Urinary bladder (tissue), 4 donors: ENCODE data around the gene KAT14. TPM values are rescaled to one million over a fixed set of nuclear protein-coding genes. Genes with fewer than 3 reads are reported as not detected.

ENCODE experiments used
- DNase-seq: peaks from one replicate; pipeline ENCODE4 v3.0.0-alpha.2; 2015; ENCODE audit errors: extremely low spot score
- H3K27ac ChIP-seq: one replicate; pipeline ENCODE4 v1.5.1; 2013; ENCODE audit warnings: low read depth, mild to moderate bottlenecking, moderate library complexity
- H3K36me3 ChIP-seq: one replicate; pipeline ENCODE4 v1.6.1; 2013; ENCODE audit warnings: mild to moderate bottlenecking, moderate library complexity; ENCODE audit not compliant: insufficient read depth
- H3K4me1 ChIP-seq: one replicate; pipeline ENCODE4 v1.6.1; 2013; ENCODE audit warnings: mild to moderate bottlenecking, moderate library complexity; ENCODE audit not compliant: insufficient read depth
- H3K4me3 ChIP-seq: one replicate; pipeline ENCODE4 v1.5.1; 2013; ENCODE audit warnings: low read depth, low read length
- WGBS: extraction: QIAGEN DNeasy Blood & Tissue Kit; methylation state at CpG from one replicate; pipeline ENCODE4 v1.1.7; 2013; 5-methylcytosine and 5-hydroxymethylcytosine counted together
- polyA plus RNA-seq: library from polyadenylated mRNA; stranded (reverse); fragments of 200-250 nt; gene quantifications from one replicate; pipeline ENCODE4 v1.2.3, GENCODE V29; 2013
- total RNA-seq: library from RNA; depleted of rRNA; stranded (reverse); fragments of >200 nt; gene quantifications from one replicate; pipeline ENCODE4 v1.2.3, GENCODE V29; 2014
- donor health status: healthy with polysubstance abuse.
- donor health status: healthy.

Gene KAT14
- total and polyA plus RNA-seq, 2 donors: 12.0 to 13.0 TPM

GRCh38 chr20:18132663-18133062 is 5.0 kb upstream of the KAT14 start:
- Histone ChIP-seq H3K36me3 (no peaks in the 10 kb centered on the region), H3K27ac (no peak overlapping the region), H3K4me3 (no peak overlapping the region), H3K4me1 (no peaks in the 10 kb centered on the region)
- 94% methylated on average over 1 of the region's 1 CpG for WGBS
- DNase-seq: no peak

DNA sequence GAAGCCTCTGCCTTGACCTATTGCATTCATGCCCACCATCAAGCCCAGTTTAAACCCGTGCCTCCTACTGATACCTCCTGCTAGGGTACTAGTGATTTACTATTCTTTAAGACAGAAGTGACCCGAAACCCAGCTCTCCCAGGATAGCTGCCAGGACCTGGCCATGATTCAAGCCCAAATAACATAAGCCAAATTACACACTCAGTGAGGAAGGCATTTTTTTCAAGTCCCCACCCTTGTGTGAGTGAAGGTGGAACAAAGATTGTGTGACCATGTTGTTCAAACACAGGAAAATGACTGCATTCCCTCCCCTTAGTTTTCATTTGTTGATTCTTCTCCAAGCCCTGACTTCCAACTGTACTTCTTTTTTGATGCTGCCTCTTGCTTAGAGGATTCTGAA is 3.7 kb upstream of the KAT14 start:
- peaks cover 3% of the 10 kb centered on the region for H3K4me1 ChIP-seq
- H3K27ac ChIP-seq: no peak overlapping the region
- no peak overlapping the region for H3K4me3 ChIP-seq
- no peak for DNase-seq
- WGBS: 39% methylated on average over 2 of the region's 2 CpGs
- no peaks in the 10 kb centered on the region for H3K36me3 ChIP-seq

GRCh38 chr20:18138266-18138582 is 561 bp downstream of the KAT14 start:
- peaks cover 7% of the 10 kb centered on the region for H3K4me1 ChIP-seq
- WGBS: under 1% methylated on average over 15 of the region's 15 CpGs

GRCh38 chr20:18138639-18139583 is 1.2 kb downstream of the KAT14 start:
- Histone ChIP-seq H3K4me1 (peaks cover 7% of the 10 kb centered on the region), H3K36me3 (no peaks in the 10 kb centered on the region), H3K4me3 (peak overlapping the region; percentile 92), H3K27ac (no peak overlapping the region)
- DNase-seq: no peak
- 27% methylated on average over 7 of the region's 7 CpGs for WGBS

More at GRCh38 chr20:18138266-18138582, 561 bp downstream of the KAT14 start:
- peak overlapping the region; percentile 92 for H3K4me3 ChIP-seq
- no peaks in the 10 kb centered on the region for H3K36me3 ChIP-seq
- DNase-seq: no peak
- peak overlapping the region; percentile 82 for H3K27ac ChIP-seq

GRCh38 chr20:18139832-18140231 is 2.2 kb downstream of the KAT14 start:
- no peak overlapping the region for H3K4me3 ChIP-seq
- no peaks in the 10 kb centered on the region for H3K36me3 ChIP-seq
- DNase-seq: no peak
- no peak overlapping the region for H3K27ac ChIP-seq
- 84% methylated on average over 2 of the region's 2 CpGs for WGBS
- peaks cover 7% of the 10 kb centered on the region for H3K4me1 ChIP-seq

- WGBS: 100% methylated on average over 1 of the region's 1 CpG
- no peaks in the 10 kb centered on the region for H3K4me1 ChIP-seq
- H3K27ac ChIP-seq: no peak overlapping the region
- DNase-seq: no peak
- H3K4me3 ChIP-seq: no peak overlapping the region
- H3K36me3 ChIP-seq: no peaks in the 10 kb centered on the region
These were observed 7.0 kb downstream of the KAT14 start for GRCh38 chr20:18144541-18145099.

DNA sequence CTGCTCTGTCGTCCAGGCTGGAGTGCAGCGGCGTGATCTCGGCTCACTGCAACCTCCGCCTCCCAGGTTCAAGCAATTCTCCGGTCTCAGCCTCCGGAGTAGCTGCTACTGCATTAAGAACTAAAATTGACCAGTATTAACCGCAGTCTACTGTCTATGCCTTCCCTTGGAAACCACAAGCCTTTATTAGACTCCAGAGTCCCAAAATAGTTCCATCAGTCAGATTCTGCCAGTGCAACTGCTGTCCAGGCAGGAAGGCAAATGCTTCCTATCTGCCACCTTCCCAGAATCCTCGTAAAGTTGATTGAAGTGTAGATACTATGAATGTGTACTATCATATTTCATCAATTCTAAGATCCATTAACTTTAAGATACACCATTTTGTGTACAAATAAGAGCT is 16.7 kb downstream of the KAT14 start:
- Histone ChIP-seq H3K4me3 (no peak overlapping the region), H3K4me1 (no peaks in the 10 kb centered on the region), H3K27ac (no peak overlapping the region), H3K36me3 (peaks cover 2% of the 10 kb centered on the region)
- no peak for DNase-seq
- WGBS: 94% methylated on average over 9 of the region's 9 CpGs

- DNase-seq: no peak
- H3K36me3 ChIP-seq: peaks cover 2% of the 10 kb centered on the region
- no peaks in the 10 kb centered on the region for H3K4me1 ChIP-seq
- no peak overlapping the region for H3K4me3 ChIP-seq
- 98% methylated on average over 4 of the region's 4 CpGs for WGBS
- H3K27ac ChIP-seq: no peak overlapping the region
These were observed 18.4 kb downstream of the KAT14 start for GRCh38 chr20:18156045-18156444.

GRCh38 chr20:18164356-18164755 is 26.7 kb downstream of the KAT14 start:
- Histone ChIP-seq H3K36me3 (peaks cover 2% of the 10 kb centered on the region), H3K27ac (no peak overlapping the region), H3K4me3 (no peak overlapping the region), H3K4me1 (no peaks in the 10 kb centered on the region)
- WGBS: 91% methylated on average over 2 of the region's 2 CpGs
- DNase-seq: no peak

GRCh38 chr20:18165553-18165952 is 27.9 kb downstream of the KAT14 start:
- Histone ChIP-seq H3K4me3 (no peak overlapping the region), H3K36me3 (peaks cover 2% of the 10 kb centered on the region), H3K27ac (no peak overlapping the region), H3K4me1 (no peaks in the 10 kb centered on the region)
- DNase-seq: no peak
- WGBS: 71% methylated on average over 3 of the region's 3 CpGs

DNA sequence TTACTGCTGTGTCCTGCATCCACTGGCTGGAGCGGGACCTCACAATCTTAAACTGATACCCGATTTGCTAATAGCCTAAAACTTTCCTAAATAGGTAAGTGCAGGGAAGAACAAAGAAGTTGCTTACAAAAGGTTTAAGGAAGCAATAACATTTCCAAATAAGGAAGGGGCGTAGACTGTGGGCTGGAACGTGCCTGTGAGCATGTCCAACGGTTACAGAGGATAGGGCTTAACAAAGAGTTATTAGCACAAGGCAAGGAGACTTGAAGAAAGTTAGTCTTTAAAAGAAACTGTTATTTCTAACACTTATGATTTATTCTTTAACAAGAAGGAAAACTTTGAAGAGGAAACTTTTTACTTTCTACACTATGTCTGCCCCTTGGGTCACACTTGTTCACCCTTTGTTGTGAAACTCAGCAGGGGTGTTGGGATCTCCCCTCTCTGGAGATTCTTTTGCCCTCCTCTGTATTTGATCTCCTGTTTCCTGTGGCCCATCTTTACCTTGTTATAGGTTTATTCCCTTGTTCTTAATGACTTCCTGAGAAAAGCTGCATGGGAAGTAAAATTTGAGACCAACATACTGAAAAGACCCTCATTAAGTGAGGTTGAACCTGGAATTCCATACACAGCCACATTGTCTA is 28.7 kb downstream of the KAT14 start:
- H3K4me1 ChIP-seq: no peaks in the 10 kb centered on the region
- 45% methylated on average over 5 of the region's 5 CpGs for WGBS
- H3K27ac ChIP-seq: no peak overlapping the region
- no peak overlapping the region for H3K4me3 ChIP-seq
- DNase-seq: peak; percentile 10
- H3K36me3 ChIP-seq: peaks cover 2% of the 10 kb centered on the region

DNA sequence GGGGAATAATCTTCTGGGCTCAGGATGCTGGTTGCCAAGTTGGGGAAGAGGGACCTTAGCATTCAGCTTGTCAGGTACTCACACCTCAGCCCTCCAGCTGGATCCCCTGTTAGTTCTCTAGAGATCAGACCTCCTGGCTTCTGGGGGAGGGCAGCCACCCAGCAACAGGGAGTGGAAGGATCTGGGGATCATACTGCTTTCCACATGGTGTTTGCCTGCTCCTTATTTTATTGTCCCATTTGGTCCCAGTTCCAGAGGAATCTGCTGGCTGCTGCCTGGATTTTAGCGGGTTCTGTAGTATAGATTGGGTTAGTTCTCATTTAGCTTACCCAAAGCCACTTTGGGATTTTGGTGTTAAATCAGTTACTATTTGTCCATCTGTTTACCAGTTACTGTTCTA is 29.3 kb downstream of the KAT14 start:
- Histone ChIP-seq H3K36me3 (peaks cover 2% of the 10 kb centered on the region), H3K4me3 (no peak overlapping the region), H3K4me1 (no peaks in the 10 kb centered on the region), H3K27ac (no peak overlapping the region)
- DNase-seq: no peak
- WGBS: 72% methylated on average over 1 of the region's 1 CpG

- Histone ChIP-seq H3K4me3 (no peak overlapping the region), H3K27ac (no peak overlapping the region), H3K36me3 (peaks cover 1% of the 10 kb centered on the region), H3K4me1 (no peaks in the 10 kb centered on the region)
- 98% methylated on average over 2 of the region's 2 CpGs for WGBS
- DNase-seq: no peak
These were observed 34.7 kb downstream of the KAT14 start for GRCh38 chr20:18172379-18172778.
